DOHH2 (cell line): ENCODE measurements around the gene SEC63.

Experiments used
- H3F3A ChIP-seq: fragments of 200-600 bp; sonication (generic), shearing (Covaris generic); 2 replicates; pipeline ENCODE4 v1.6.0; 2016; ENCODE audit warnings: antibody characterized with exemption, mild to moderate bottlenecking; ENCODE audit not compliant: control insufficient read depth, insufficient read depth
- H3K27ac ChIP-seq: fragments of 200-600 bp; sonication (generic); 2 replicates; pipeline ENCODE4 v1.5.1; 2014; ENCODE audit warnings: low read depth, mild to moderate bottlenecking, low read length, moderate library complexity
- H3K27me3 ChIP-seq: fragments of 200-600 bp; sonication (generic); 2 replicates; pipeline ENCODE4 v1.6.1; 2014; ENCODE audit warnings: mild to moderate bottlenecking, low read length, mixed read lengths; ENCODE audit not compliant: control insufficient read depth
- H3K36me3 ChIP-seq: fragments of 200-600 bp; sonication (generic); 2 replicates; pipeline ENCODE4 v1.6.1; 2014; ENCODE audit warnings: mild to moderate bottlenecking, low read length, moderate library complexity, mixed read lengths; ENCODE audit not compliant: control insufficient read depth
- H3K4me1 ChIP-seq: fragments of 200-600 bp; sonication (generic); 2 replicates; pipeline ENCODE4 v1.6.1; 2014; ENCODE audit warnings: mild to moderate bottlenecking, low read length, mixed read lengths; ENCODE audit not compliant: control insufficient read depth
- H3K4me2 ChIP-seq: fragments of 200-600 bp; sonication (generic); 2 replicates; pipeline ENCODE4 v1.6.0; 2014; ENCODE audit warnings: mild to moderate bottlenecking, low read length, moderate library complexity
- H3K4me3 ChIP-seq: fragments of 200-600 bp; sonication (generic); 2 replicates; pipeline ENCODE4 v1.5.1; 2014; ENCODE audit warnings: mild to moderate bottlenecking, low read length, mixed read lengths
- H3K79me2 ChIP-seq: fragments of 200-600 bp; sonication (generic); 2 replicates; pipeline ENCODE4 v1.6.1; 2014; ENCODE audit warnings: mild to moderate bottlenecking, low read length, mixed read lengths; ENCODE audit not compliant: control insufficient read depth
- H3K9me2 ChIP-seq: fragments of 200-600 bp; sonication (generic); replicated peaks from 2 replicates; pipeline ENCODE4 v1.6.1; 2014; ENCODE audit warnings: mild to moderate bottlenecking, low read length, mixed read lengths; ENCODE audit not compliant: control insufficient read depth
- H3K9me3 ChIP-seq: fragments of 200-600 bp; sonication (generic); 2 replicates; pipeline ENCODE4 v1.6.1; 2014; ENCODE audit warnings: antibody characterized with exemption, low read length, mixed read lengths; ENCODE audit not compliant: control insufficient read depth, insufficient read depth
- H4K20me1 ChIP-seq: fragments of 200-600 bp; sonication (generic); 2 replicates; pipeline ENCODE4 v1.6.0; 2014; ENCODE audit warnings: low read depth, mild to moderate bottlenecking, antibody characterized with exemption, low read length, moderate library complexity; ENCODE audit not compliant: control insufficient read depth, insufficient read depth
- CTCF ChIP-seq: fragments of 200-600 bp; sonication (generic); IDR thresholded peaks from one replicate; pipeline ENCODE4 v1.5.1; 2014; ENCODE audit warnings: antibody characterized with exemption, mild to moderate bottlenecking, low read depth, low read length; ENCODE audit not compliant: poor library complexity, severe bottlenecking
- EZH2phosphoT487 ChIP-seq: fragments of 200-600 bp; sonication (generic); IDR thresholded peaks from 2 replicates; pipeline ENCODE4 v1.6.1; 2017; ENCODE audit warnings: borderline replicate concordance, mild to moderate bottlenecking, antibody characterized with exemption, low read length, moderate library complexity, mixed read lengths

SEC63 gene

GRCh38 chr6:107841275-107841670 lies 116.7 kb downstream of the SEC63 start:
- Histone ChIP-seq H3K27me3 (no peaks in the 10 kb centered on the region), H3K4me3 (no peak overlapping the region), H3K9me3 (no peaks in the 10 kb centered on the region), H3K4me2 (no peak overlapping the region), H3K27ac (no peak overlapping the region), H4K20me1 (no peaks in the 10 kb centered on the region), H3K79me2 (no peaks in the 10 kb centered on the region), H3K36me3 (no peaks in the 10 kb centered on the region), H3K9me2 (no peaks in the 10 kb centered on the region), H3K4me1 (no peaks in the 10 kb centered on the region), H3F3A (no peaks in the 10 kb centered on the region)
- TF ChIP-seq EZH2phosphoT487 (no peak), CTCF (no peak)

DNA sequence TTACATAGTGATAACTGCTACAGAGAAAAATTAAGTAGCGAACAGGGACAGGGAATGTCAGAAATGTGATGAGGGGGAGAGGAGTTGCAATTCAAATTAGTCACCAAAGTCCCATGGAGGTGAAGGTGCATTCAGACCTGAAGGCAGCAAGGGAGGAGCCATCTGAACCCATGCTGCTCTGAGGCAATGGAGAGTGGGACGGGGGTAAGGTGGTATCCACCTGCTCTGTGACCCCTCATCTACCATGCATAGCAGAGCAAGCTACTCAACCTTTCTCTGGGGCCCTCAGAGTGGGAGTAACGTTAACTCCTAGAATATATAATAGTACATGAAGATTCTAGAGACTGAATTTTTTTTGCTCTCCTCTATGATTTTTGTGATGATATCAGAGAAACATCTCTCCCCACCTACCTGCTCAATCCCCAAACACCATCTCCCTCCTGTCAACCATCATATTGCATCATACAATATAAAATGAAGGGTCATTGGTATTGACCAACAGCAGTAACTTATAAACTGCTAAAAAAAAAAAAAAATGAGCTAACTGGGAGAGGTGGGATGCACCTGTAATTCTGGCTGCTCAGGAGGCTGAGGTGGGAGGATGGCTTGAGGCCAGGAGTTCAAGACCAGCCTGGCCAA lies 117.3 kb downstream of the SEC63 start:
- H3K4me3 ChIP-seq = no peak overlapping the region
- H3K4me2 ChIP-seq = no peak overlapping the region
- no peaks in the 10 kb centered on the region for H3K9me3 ChIP-seq
- H3K9me2 ChIP-seq = no peaks in the 10 kb centered on the region
- H3K4me1 ChIP-seq = no peaks in the 10 kb centered on the region
- no peaks in the 10 kb centered on the region for H3K27me3 ChIP-seq
- no peaks in the 10 kb centered on the region for H3K79me2 ChIP-seq
- H3F3A ChIP-seq = no peaks in the 10 kb centered on the region
- H3K27ac ChIP-seq = no peak overlapping the region
- H3K36me3 ChIP-seq = no peaks in the 10 kb centered on the region
- no peaks in the 10 kb centered on the region for H4K20me1 ChIP-seq
- TF ChIP-seq EZH2phosphoT487 (no peak), CTCF (no peak)

DNA sequence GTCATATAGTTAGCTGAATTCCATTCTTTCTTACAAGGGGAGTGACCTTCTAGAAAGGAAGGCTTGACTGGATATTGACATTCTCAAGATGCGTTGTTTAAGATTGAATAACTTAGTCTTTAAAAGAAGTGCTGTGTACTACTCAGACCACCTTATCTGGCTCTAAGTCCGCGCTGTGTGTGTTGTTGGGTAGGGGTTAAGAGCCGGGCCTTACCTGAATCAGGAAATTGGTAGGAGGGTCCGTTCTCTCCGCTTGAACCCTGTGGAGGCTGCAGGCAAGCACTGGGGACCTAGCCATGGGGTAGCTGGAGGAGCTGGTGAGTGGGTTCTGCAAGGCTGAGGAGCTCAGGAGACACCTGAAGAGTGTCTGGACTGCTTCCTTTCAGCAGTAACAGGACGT lies 124.9 kb downstream of the SEC63 start:
- H3K4me2 ChIP-seq = no peak overlapping the region
- no peak for TF ChIP-seq EZH2phosphoT487
- TF ChIP-seq CTCF = no peak
- H3F3A ChIP-seq = no peaks in the 10 kb centered on the region
- no peak overlapping the region for H3K27ac ChIP-seq
- no peaks in the 10 kb centered on the region for H3K36me3 ChIP-seq
- H3K27me3 ChIP-seq = no peaks in the 10 kb centered on the region
- H3K9me2 ChIP-seq = no peaks in the 10 kb centered on the region
- H3K4me1 ChIP-seq = no peaks in the 10 kb centered on the region
- H3K9me3 ChIP-seq = no peaks in the 10 kb centered on the region
- no peak overlapping the region for H3K4me3 ChIP-seq
- H3K79me2 ChIP-seq = no peaks in the 10 kb centered on the region
- no peaks in the 10 kb centered on the region for H4K20me1 ChIP-seq
